AG04450 (cell line): Measurements from ENCODE around the gene EPHA6. TPM values are rescaled to one million over a fixed set of nuclear protein-coding genes. Genes with fewer than 3 reads are reported as not detected.

Source experiments
- CTCF ChIA-PET: fragments of 300-600, 350-600 bp; formaldehyde crosslinking; extraction: SDS; loops from one replicate; lab custom pipeline; 2022; ENCODE audit warnings: antibody characterized with exemption, inconsistent platforms; lab: Charles Lee
- POLR2A ChIA-PET: fragments of 350-600 bp; formaldehyde crosslinking; extraction: SDS; loops from one replicate; lab custom pipeline; 2021; ENCODE audit warnings: antibody characterized with exemption, inconsistent platforms; lab: Yijun Ruan, JAX
- DNase-seq: peaks from one replicate; pipeline ENCODE4 v3.0.0-alpha.2; 2011; ENCODE audit warnings: low read depth, low spot score
- H3K27ac ChIP-seq: one replicate; pipeline ENCODE4 v1.5.1; 2012; ENCODE audit warnings: low read depth, low read length, control low read depth
- H3K27me3 ChIP-seq: one replicate; pipeline ENCODE4 v1.6.0; 2012; ENCODE audit warnings: low read length; ENCODE audit not compliant: control insufficient read depth, insufficient read depth
- H3K4me3 ChIP-seq: 2 replicates; pipeline ENCODE4 v1.5.1; 2011; ENCODE audit warnings: mild to moderate bottlenecking, low read depth, low read length, control low read depth
- H3K9me3 ChIP-seq: 2 replicates; pipeline ENCODE4 v1.5.1; 2012; ENCODE audit warnings: low read length; ENCODE audit not compliant: control insufficient read depth, insufficient read depth
- CTCF ChIP-seq: IDR thresholded peaks from 2 replicates; pipeline ENCODE4 v1.5.1; 2011; ENCODE audit warnings: low read depth, low read length, control low read depth, inconsistent platforms
- polyA plus RNA-seq: library from polyadenylated mRNA; depleted of rRNA; stranded (reverse); fragments of >200 nt; gene quantifications from 2 replicates; pipeline ENCODE4 v1.2.3, GENCODE V29; 2011

The EPHA6 gene
- polyA plus RNA-seq, 1 experiment: not detected

- CTCF ChIA-PET: no interaction called here
- no peak for DNase-seq
These were observed 418.1 kb downstream of the EPHA6 start for GRCh38 chr3:97232393-97233034.

GRCh38 chr3:97235179-97235578 is 420.8 kb downstream of the EPHA6 start:
- no peak overlapping the region for H3K4me3 ChIP-seq
- ChIA-PET CTCF (no interaction called here), POLR2A (no interaction called here)
- H3K27ac ChIP-seq: no peak overlapping the region
- peaks cover 4% of the 10 kb centered on the region; the same call in 1 of the 2 replicates for H3K9me3 ChIP-seq
- no peak for DNase-seq
- no peaks in the 10 kb centered on the region for H3K27me3 ChIP-seq
- no peak for TF ChIP-seq CTCF

More at GRCh38 chr3:97232393-97233034, 418.1 kb downstream of the EPHA6 start:
- H3K27me3 ChIP-seq: no peaks in the 10 kb centered on the region
- POLR2A ChIA-PET: no interaction called here
- no peak overlapping the region for H3K4me3 ChIP-seq
- no peak for TF ChIP-seq CTCF
- no peak overlapping the region for H3K27ac ChIP-seq
- peaks cover 8% of the 10 kb centered on the region; the same call in 1 of the 2 replicates for H3K9me3 ChIP-seq

- Histone ChIP-seq H3K4me3 (no peak overlapping the region), H3K27ac (no peak overlapping the region), H3K27me3 (no peaks in the 10 kb centered on the region), H3K9me3 (peaks cover 4% of the 10 kb centered on the region; the same call in 1 of the 2 replicates)
- ChIA-PET CTCF (interaction anchor here (0.7 kb wide), 1 partner anchor 777 kb away, joined by 3 read pairs; no protein-coding TSS in a partner anchor), POLR2A (no interaction called here)
- TF ChIP-seq CTCF: no peak
- DNase-seq: no peak
These were observed 421.4 kb downstream of the EPHA6 start for GRCh38 chr3:97235611-97236315.

- H3K27ac ChIP-seq: no peak overlapping the region
- ChIA-PET CTCF (interaction anchor here (0.6 kb wide), 1 partner anchor 52 kb away, joined by 5 read pairs; no protein-coding TSS in a partner anchor), POLR2A (no interaction called here)
- no peaks in the 10 kb centered on the region for H3K9me3 ChIP-seq
- DNase-seq: no peak
- no peak for TF ChIP-seq CTCF
- H3K27me3 ChIP-seq: no peaks in the 10 kb centered on the region
- no peak overlapping the region for H3K4me3 ChIP-seq
These were observed 427.0 kb downstream of the EPHA6 start for GRCh38 chr3:97241417-97241816.

- no peak for DNase-seq
- ChIA-PET POLR2A (no interaction called here), CTCF (no interaction called here)
- Histone ChIP-seq H3K27ac (no peak overlapping the region), H3K27me3 (no peaks in the 10 kb centered on the region), H3K4me3 (no peak overlapping the region), H3K9me3 (no peaks in the 10 kb centered on the region)
- TF ChIP-seq CTCF: no peak
These were observed 431.0 kb downstream of the EPHA6 start for GRCh38 chr3:97245201-97245910.
